GM23338 (cell line): Measurements from ENCODE around the gene MCUB. TPM values are rescaled to one million over a fixed set of nuclear protein-coding genes. Genes with fewer than 3 reads are reported as not detected.

Source experiments
- ATAC-seq: fragments of 200-7000 bp; cut with Tn5 transposase; 3 replicates; pipeline ENCODE4 v1.9.1; 2020
- DNase-seq: peaks from one replicate; pipeline ENCODE4 v3.0.0-alpha.2; 2015; ENCODE audit warnings: low spot score
- H2AFZ ChIP-seq: fragments of 200-600 bp; sonication (generic); 2 replicates; pipeline ENCODE4 v1.8.0; 2016; ENCODE audit warnings: antibody characterized with exemption, mild to moderate bottlenecking, moderate library complexity
- H3F3A ChIP-seq: fragments of 200-600 bp; sonication (generic); replicated peaks from 2 replicates; pipeline ENCODE4 v1.8.0; 2017; ENCODE audit warnings: antibody characterized with exemption, mixed run types, low read depth
- H3K27ac ChIP-seq: fragments of 200-600 bp; sonication (generic); 2 replicates; pipeline ENCODE4 v1.6.1; 2016; ENCODE audit warnings: low read depth
- H3K27me3 ChIP-seq: fragments of 200-600 bp; sonication (generic); 2 replicates; pipeline ENCODE4 v1.8.0; 2016; ENCODE audit warnings: mild to moderate bottlenecking, mixed run types, moderate library complexity; ENCODE audit not compliant: insufficient read depth
- H3K36me3 ChIP-seq: fragments of 200-600 bp; sonication (generic); 2 replicates; pipeline ENCODE4 v1.8.0; 2016; ENCODE audit warnings: mild to moderate bottlenecking; ENCODE audit not compliant: insufficient read depth
- H3K4me1 ChIP-seq: fragments of 200-600 bp; sonication (generic); 2 replicates; pipeline ENCODE4 v1.8.0; 2016; ENCODE audit warnings: mild to moderate bottlenecking, moderate library complexity; ENCODE audit not compliant: insufficient read depth
- H3K4me2 ChIP-seq: fragments of 200-600 bp; sonication (generic); 2 replicates; pipeline ENCODE4 v1.7.1; 2017; ENCODE audit warnings: mixed run types
- H3K4me3 ChIP-seq: fragments of 200-600 bp; sonication (generic); 2 replicates; pipeline ENCODE4 v1.6.1; 2016; ENCODE audit warnings: mixed run types
- H3K79me2 ChIP-seq: fragments of 200-600 bp; sonication (generic); replicated peaks from 2 replicates; pipeline ENCODE4 v1.8.0; 2017; ENCODE audit warnings: mild to moderate bottlenecking; ENCODE audit not compliant: insufficient read depth
- H3K9me2 ChIP-seq: fragments of 200-600 bp; sonication (generic); 2 replicates; pipeline ENCODE4 v1.8.0; 2017; ENCODE audit not compliant: insufficient read depth
- H4K20me1 ChIP-seq: fragments of 200-600 bp; sonication (generic); replicated peaks from 2 replicates; pipeline ENCODE4 v1.8.0; 2017; ENCODE audit warnings: mild to moderate bottlenecking; ENCODE audit not compliant: insufficient read depth
- H3K27ac Mint-ChIP-seq: 2 replicates; pipeline ENCODE4 v1.8.0; 2020; ENCODE audit warnings: inconsistent platforms, mild to moderate bottlenecking, moderate library complexity, mixed read lengths
- H3K27me3 Mint-ChIP-seq: 3 replicates; pipeline ENCODE4 v1.8.0; 2022; ENCODE audit warnings: low read depth, mild to moderate bottlenecking, moderate library complexity, mixed read lengths, inconsistent platforms; ENCODE audit not compliant: insufficient read depth, poor library complexity
- H3K36me3 Mint-ChIP-seq: 3 replicates; pipeline ENCODE4 v1.8.0; 2021; ENCODE audit warnings: low read depth, mild to moderate bottlenecking, inconsistent platforms, moderate library complexity, mixed read lengths
- H3K4me1 Mint-ChIP-seq: 3 replicates; pipeline ENCODE4 v1.8.0; 2020; ENCODE audit warnings: mild to moderate bottlenecking, inconsistent platforms, mixed read lengths
- H3K4me3 Mint-ChIP-seq: 3 replicates; pipeline ENCODE4 v1.8.0; 2021; ENCODE audit warnings: moderate library complexity, mild to moderate bottlenecking, inconsistent platforms, mixed read lengths
- H3K9me3 Mint-ChIP-seq: 3 replicates; pipeline ENCODE4 v1.8.0; 2020; ENCODE audit warnings: moderate library complexity, mild to moderate bottlenecking, inconsistent platforms, mixed read lengths
- CREB1 ChIP-seq: fragments of 250-450 bp; sonication (Bioruptor Pico); IDR thresholded peaks from 2 replicates; pipeline ENCODE4 v1.5.0; 2020; ENCODE audit warnings: low read depth, mild to moderate bottlenecking, moderate library complexity
- EZH2 ChIP-seq: fragments of 200-600 bp; sonication (generic); IDR thresholded peaks from one replicate; pipeline ENCODE4 v1.8.0; 2017; ENCODE audit warnings: antibody characterized with exemption, mild to moderate bottlenecking, low read depth; ENCODE audit not compliant: unreplicated experiment
- EZH2phosphoT487 ChIP-seq: fragments of 200-600 bp; sonication (generic); IDR thresholded peaks from one replicate; pipeline ENCODE4 v1.8.1; 2018; ENCODE audit warnings: antibody characterized with exemption; ENCODE audit not compliant: unreplicated experiment
- JUNB ChIP-seq: IDR thresholded peaks from one replicate; pipeline ENCODE4 v1.6.1; 2016; ENCODE audit warnings: antibody characterized with exemption; ENCODE audit not compliant: unreplicated experiment
- NANOG ChIP-seq: IDR thresholded peaks from 2 replicates; pipeline ENCODE4 v1.6.1; 2016; ENCODE audit warnings: antibody characterized with exemption, borderline replicate concordance
- POLR2AphosphoS5 ChIP-seq: IDR thresholded peaks from 2 replicates; pipeline ENCODE4 v1.6.1; 2016; ENCODE audit warnings: antibody characterized with exemption, low read depth
- STAT1 ChIP-seq: IDR thresholded peaks from one replicate; pipeline ENCODE4 v1.6.1; 2016; ENCODE audit warnings: antibody characterized with exemption; ENCODE audit not compliant: unreplicated experiment
- ZNF114 ChIP-seq: fragments of 250-450 bp; sonication (Bioruptor Pico); IDR thresholded peaks from 2 replicates; pipeline ENCODE4 v1.5.0; 2020; ENCODE audit warnings: mild to moderate bottlenecking, moderate library complexity
- ZNF331 ChIP-seq: fragments of 250-450 bp; sonication (Bioruptor Pico); IDR thresholded peaks from 2 replicates; pipeline ENCODE4 v1.5.0; 2020; ENCODE audit warnings: low read depth, mild to moderate bottlenecking, moderate library complexity
- polyA plus RNA-seq: library from polyadenylated mRNA; unstranded; fragments of >200 nt; fragmentation: Nextera tagmentation; extraction: Ambion mirVana; gene quantifications from 2 replicates; pipeline ENCODE4 v1.2.1, GENCODE V29; 2016
- total RNA-seq: library from RNA; depleted of rRNA; stranded (reverse); fragments of >200 nt; shearing (Covaris generic); gene quantifications from 2 replicates; pipeline ENCODE4 v1.2.3, GENCODE V29; 2014
- TF ChIP-seq, protein P1 (sequence below): IDR thresholded peaks from one replicate; pipeline ENCODE4 v1.6.1; 2018; ENCODE audit warnings: antibody characterized with exemption; ENCODE audit not compliant: unreplicated experiment
- TF ChIP-seq, protein P2 (sequence below): IDR thresholded peaks from 2 replicates; pipeline ENCODE4 v1.6.1; 2016; ENCODE audit warnings: antibody characterized with exemption

Gene MCUB
- total and polyA plus RNA-seq, 2 experiments from 2014 or later, result 21.7 to 97.9 TPM

DNA sequence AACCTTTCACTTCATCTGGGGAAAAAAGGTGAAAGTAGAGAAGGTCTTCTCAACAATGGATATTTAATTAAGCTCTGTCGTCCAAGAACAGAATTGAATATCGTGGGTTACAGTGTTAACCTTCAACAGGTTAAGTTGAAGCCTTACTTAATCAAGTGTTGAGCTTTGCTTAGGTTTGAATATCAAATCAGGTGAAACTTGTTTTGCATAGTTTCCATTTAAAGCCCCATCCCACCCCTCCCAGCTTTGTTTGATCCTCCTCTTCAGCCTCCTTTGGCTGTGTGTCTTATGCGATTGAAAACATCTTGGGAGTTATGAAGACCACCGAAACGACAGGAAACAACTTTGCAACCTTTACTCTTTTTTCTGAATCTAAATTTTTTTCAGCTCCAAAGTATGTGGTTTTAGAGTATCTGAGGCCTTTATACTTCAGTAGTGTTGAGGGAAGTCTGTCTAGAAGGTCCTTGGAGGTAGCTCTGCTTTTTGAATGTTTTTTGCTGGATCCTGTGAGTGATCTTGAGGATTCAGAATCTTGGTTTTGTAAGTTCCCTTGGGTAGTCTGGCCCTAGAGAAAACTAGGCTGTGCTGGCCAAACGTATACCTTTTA lies 39.1 kb downstream of the MCUB start:
- no peak overlapping the region for H3K4me2 ChIP-seq
- no peaks in the 10 kb centered on the region for H3K27me3 ChIP-seq
- Mint-ChIP-seq H3K4me1 (peaks cover 7% of the 10 kb centered on the region), H3K4me3 (no peak overlapping the region), H3K9me3 (peaks cover 31% of the 10 kb centered on the region), H3K27ac (no peak overlapping the region), H3K36me3 (peaks cover 27% of the 10 kb centered on the region), H3K27me3 (no peaks in the 10 kb centered on the region)
- H3K9me2 ChIP-seq, result no peaks in the 10 kb centered on the region
- H3F3A ChIP-seq, result no peaks in the 10 kb centered on the region
- no peak overlapping the region for H3K27ac ChIP-seq
- 0 out of 2 replicates have a peak, but pooled peaks cover 3% of the 10 kb centered on the region for H3K36me3 ChIP-seq
- DNase-seq (no peak), ATAC-seq (no peak)
- H2AFZ ChIP-seq, result no peak overlapping the region
- peaks cover 10% of the 10 kb centered on the region for H3K79me2 ChIP-seq
- no peak overlapping the region for H3K4me3 ChIP-seq
- H3K4me1 ChIP-seq, result no peaks in the 10 kb centered on the region
- no peaks in the 10 kb centered on the region for H4K20me1 ChIP-seq
- TF ChIP-seq EZH2 (no peak), EZH2phosphoT487 (no peak), POLR2AphosphoS5 (no peak), STAT1 (no peak), NANOG (no peak), ZNF331 (CRISPR knock-in tag) (no peak), CREB1 (CRISPR knock-in tag) (no peak), ZNF114 (CRISPR knock-in tag) (no peak), JUNB (no peak)
- TF ChIP-seq, protein P1, sequence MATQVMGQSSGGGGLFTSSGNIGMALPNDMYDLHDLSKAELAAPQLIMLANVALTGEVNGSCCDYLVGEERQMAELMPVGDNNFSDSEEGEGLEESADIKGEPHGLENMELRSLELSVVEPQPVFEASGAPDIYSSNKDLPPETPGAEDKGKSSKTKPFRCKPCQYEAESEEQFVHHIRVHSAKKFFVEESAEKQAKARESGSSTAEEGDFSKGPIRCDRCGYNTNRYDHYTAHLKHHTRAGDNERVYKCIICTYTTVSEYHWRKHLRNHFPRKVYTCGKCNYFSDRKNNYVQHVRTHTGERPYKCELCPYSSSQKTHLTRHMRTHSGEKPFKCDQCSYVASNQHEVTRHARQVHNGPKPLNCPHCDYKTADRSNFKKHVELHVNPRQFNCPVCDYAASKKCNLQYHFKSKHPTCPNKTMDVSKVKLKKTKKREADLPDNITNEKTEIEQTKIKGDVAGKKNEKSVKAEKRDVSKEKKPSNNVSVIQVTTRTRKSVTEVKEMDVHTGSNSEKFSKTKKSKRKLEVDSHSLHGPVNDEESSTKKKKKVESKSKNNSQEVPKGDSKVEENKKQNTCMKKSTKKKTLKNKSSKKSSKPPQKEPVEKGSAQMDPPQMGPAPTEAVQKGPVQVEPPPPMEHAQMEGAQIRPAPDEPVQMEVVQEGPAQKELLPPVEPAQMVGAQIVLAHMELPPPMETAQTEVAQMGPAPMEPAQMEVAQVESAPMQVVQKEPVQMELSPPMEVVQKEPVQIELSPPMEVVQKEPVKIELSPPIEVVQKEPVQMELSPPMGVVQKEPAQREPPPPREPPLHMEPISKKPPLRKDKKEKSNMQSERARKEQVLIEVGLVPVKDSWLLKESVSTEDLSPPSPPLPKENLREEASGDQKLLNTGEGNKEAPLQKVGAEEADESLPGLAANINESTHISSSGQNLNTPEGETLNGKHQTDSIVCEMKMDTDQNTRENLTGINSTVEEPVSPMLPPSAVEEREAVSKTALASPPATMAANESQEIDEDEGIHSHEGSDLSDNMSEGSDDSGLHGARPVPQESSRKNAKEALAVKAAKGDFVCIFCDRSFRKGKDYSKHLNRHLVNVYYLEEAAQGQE, result no peak
- TF ChIP-seq, protein P2, sequence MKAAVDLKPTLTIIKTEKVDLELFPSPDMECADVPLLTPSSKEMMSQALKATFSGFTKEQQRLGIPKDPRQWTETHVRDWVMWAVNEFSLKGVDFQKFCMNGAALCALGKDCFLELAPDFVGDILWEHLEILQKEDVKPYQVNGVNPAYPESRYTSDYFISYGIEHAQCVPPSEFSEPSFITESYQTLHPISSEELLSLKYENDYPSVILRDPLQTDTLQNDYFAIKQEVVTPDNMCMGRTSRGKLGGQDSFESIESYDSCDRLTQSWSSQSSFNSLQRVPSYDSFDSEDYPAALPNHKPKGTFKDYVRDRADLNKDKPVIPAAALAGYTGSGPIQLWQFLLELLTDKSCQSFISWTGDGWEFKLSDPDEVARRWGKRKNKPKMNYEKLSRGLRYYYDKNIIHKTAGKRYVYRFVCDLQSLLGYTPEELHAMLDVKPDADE, result no peak

DNA sequence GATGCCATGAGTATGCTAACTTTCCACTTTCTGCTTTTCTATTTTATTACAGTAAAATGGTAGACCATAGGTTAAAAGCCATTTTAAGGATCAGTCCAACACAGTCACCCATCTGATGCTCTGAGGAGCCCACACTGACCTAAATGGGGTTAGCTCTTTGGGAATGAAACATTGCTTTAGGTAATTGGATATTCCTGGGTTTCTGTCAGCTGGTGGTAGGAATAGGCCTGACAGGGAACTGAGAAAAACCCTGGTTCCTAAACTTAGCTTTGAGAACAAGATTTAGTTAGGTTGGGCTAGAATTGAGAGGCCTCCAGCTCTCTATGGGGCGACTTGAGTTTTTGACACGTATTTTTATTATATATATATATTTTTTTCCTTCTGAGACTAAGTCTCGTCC lies 40.4 kb downstream of the MCUB start:
- H3F3A ChIP-seq, result no peaks in the 10 kb centered on the region
- no peak overlapping the region for H3K27ac Mint-ChIP-seq
- peaks cover 10% of the 10 kb centered on the region for H3K79me2 ChIP-seq
- ATAC-seq (no peak), DNase-seq (no peak)
- H2AFZ ChIP-seq, result no peak overlapping the region
- H3K9me3 Mint-ChIP-seq, result peaks cover 41% of the 10 kb centered on the region
- H3K27me3 ChIP-seq, result no peaks in the 10 kb centered on the region
- H3K36me3 ChIP-seq, result 0 out of 2 replicates have a peak, but pooled peaks cover 3% of the 10 kb centered on the region
- no peak overlapping the region for H3K4me3 Mint-ChIP-seq
- H3K36me3 Mint-ChIP-seq, result peaks cover 37% of the 10 kb centered on the region
- no peaks in the 10 kb centered on the region for H3K27me3 Mint-ChIP-seq
- no peaks in the 10 kb centered on the region for H3K4me1 ChIP-seq
- no peak overlapping the region for H3K4me2 ChIP-seq
- no peaks in the 10 kb centered on the region for H4K20me1 ChIP-seq
- H3K27ac ChIP-seq, result no peak overlapping the region
- H3K4me1 Mint-ChIP-seq, result peaks cover 7% of the 10 kb centered on the region
- no peaks in the 10 kb centered on the region for H3K9me2 ChIP-seq
- no peak overlapping the region for H3K4me3 ChIP-seq
- TF ChIP-seq, protein P2, result no peak
